GM21381 (cell line): ENCODE measurements around the gene TMEM9B.
"Not testable (repeated sequence)": the region's sequence is repeated elsewhere in the genome, so short reads cannot be mapped to it uniquely, and the experiment has no call there.

Experiments used
- ATAC-seq: cut with Tn5 transposase; IDR thresholded peaks from one replicate; pipeline ENCODE4 v1.9.1; 2021; ENCODE audit warnings: mild to moderate bottlenecking, moderate library complexity; ENCODE audit not compliant: unreplicated experiment

Gene TMEM9B

DNA sequence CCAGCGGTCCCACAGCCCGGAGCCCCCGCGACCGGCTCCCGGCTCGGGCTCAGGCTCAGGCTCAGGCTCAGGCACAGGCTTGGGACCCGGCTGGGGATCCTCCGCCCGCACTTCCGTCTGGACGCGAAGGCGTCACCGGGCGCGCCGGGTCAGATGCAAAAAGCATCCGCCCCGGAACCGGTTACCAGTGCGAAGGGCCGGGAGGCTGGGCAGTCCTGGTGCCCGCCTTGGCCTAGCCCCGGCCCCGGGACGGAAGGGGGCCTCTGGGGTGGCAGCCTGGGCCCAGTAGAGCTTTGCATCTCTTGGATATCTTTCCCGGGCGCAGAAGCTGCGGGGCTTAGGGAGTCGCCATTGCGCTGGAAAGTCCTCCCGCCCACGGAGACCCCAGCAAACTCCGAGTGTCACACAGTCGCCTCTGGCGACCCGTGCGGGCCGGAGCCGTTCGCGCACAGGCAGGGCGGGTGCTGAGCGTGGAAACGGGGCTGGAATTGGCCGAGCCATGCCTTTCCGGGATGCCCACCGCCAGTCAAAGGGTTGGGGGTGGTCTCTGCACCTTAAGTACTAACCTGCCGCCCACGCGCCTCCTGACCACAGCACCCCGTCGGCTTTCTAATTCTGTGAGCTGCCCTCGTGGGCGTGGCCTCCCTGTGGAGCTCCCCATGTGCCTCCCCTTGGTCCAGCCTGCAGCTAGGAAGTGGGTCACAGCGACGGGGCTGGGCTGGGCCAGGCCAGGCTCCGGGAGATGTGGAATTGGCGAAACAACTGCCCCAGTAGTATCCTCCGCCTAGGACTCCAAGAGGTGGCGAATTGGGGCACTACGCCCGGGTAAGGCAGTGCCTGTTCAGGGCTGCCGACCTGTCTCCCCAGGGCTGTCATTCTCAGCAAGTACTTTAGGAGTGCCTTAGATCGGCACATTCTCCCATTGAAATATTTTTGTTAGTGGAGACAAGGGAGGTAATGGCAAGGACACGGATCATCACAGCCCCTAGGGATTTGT, at the start of gene TMEM9B:
TMEM9B (minus strand) TSS at position 119 of the 997 bp plus-strand sequence. CDS start 129 bp downstream, outside the sequence.
- peak; percentile 81 for ATAC-seq

DNA sequence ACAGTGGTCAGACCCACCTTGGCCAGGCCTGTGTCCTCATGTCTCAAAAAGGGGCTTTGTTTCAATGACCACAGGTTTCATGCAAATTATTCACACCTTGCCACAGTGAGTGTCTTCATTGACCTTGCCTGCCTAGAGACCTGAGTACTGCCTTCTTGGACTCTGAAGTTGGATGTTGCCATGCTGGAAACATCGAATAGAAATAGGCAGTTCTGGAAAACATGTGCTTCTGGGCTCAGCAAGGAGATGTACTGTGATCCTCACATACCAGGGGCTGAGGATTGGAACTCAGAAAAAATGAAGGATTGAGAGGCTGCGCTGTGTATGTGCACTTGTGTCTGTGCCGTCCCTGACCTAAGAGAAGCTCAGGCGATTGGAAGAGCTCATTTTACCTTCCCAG, 49.1 kb upstream of the TMEM9B start:
- no peak for ATAC-seq

DNA sequence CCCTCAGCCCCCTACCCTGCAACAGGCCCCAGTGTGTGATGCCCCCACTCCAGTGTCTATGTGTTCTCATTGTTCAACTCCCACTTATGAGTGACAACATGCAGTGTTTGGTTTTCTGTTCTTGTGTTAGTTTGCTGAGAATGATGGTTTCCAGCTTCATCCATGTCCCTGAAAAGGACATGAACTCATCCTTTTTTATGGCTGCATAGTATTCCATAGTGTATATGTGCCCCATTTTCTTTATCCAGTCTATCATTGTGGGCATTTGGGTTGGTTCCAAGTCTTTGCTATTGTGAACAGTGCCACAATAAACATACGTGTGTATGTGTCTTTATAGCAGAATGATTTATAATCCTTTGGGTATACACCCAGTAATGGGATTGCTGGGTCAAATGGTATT, 45.3 kb upstream of the TMEM9B start:
- not testable (repeated sequence) for ATAC-seq

- no peak for ATAC-seq
These were observed 44.4 kb upstream of the TMEM9B start for GRCh38 chr11:9008661-9009060.

DNA sequence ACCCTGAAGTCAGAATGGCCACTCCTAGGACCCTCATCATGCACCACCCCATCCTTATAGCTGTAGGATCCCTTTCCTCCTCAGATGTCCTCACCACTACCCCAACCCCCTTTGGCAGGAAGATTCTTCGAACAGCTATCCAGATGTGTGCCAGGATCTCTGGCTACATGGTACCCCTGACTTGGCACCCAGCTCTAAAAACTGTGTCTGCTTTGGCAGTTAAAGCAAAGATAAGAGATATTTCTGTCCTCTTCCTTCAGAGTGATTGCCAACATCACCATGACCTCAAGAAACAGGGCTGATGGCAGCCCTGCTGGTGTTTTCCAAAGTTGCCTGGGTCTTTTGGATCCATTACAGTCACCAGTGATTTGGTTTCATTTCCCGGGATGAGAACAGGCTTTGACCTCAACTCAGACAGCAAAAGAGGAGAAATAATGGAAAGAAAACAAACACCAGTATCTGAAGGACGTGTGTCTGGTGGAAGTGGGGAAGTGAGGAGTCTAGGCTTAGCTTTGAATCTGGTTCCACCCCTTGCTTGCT, 43.8 kb upstream of the TMEM9B start:
- no peak for ATAC-seq

- no peak for ATAC-seq
These were observed 40.8 kb upstream of the TMEM9B start for GRCh38 chr11:9005087-9005486.

GRCh38 chr11:9004183-9004926, 40.1 kb upstream of the TMEM9B start:
- ATAC-seq: no peak

- no peak for ATAC-seq
These were observed 39.4 kb upstream of the TMEM9B start, which contains the start of gene NRIP3 for GRCh38 chr11:9003573-9004182. TSS of gene NRIP3 (minus strand) at chr11:9004001. CDS start at chr11:9003935, 66 bp downstream.

DNA sequence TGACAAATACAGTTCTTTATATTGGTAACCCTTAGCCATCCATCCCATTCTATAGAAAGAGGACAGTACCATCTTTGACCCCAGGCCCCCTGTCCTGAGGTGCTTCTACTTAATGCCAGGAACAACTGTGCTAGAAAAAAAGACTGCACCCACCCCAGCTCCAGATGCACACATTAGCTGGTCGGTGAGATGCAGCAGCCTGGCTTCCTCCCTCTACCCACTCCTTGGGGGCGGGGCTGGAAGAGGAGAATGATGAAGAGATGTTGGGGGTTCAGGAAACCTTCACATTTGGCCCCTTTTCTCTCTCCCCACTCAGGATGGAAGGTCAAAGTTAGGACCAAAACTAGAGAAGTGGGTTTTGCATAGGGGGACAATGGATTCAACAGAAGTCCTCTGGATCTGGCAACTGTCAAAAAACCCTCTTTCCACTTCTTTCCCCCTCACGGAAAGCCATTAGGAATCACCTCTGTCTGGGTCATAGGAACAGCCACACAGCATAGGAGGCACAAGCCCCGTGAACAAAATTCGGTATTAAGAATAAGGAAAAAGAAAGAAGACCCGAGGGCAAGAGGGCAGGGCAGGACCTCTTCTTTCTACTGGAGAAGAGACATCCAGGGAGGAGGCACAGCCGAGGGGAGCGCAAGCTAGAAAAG, 38.8 kb upstream of the TMEM9B start:
- ATAC-seq: no peak

GRCh38 chr11:9001736-9002135, 37.5 kb upstream of the TMEM9B start:
- ATAC-seq: no peak

DNA sequence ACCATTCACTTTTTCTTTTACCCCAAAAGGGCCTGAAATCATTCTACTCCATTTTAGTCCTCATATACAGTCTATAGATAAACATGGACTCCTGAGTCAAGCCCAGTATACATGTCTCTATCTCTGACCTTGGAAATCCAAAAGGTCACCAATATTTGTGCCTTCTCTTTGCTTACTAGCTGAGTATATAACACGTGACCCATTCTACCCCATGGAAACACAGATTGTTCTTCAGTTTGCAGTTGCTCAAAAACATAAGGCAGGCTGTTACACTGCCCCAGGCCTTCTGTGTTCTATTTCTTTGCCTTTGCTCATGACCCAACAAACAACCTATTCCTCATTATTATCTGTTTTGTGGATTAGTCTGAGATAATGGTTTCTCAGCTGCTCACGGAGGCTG, 33.8 kb upstream of the TMEM9B start:
- no peak for ATAC-seq

- no peak for ATAC-seq
These were observed 33.2 kb upstream of the TMEM9B start for GRCh38 chr11:8997451-8997850.

DNA sequence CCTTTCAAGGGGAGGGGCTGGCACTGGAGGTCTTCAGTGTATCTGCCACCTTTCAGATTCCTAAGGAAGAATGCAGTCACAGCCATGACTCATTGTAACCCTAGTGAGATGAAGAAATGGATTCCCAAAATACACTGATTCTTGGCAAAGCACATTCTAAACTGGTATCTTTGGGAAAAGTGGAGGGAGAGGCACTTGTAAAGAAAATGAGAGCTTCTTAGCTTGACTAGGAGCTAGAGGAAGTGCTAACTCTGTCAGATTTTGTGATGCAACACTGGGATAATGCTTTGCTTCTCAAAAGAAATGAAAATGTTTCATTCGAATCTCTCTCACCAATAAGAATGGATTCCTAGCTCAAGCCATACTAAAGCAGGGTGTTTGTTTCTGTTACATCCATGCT, 25.2 kb upstream of the TMEM9B start:
- ATAC-seq: no peak

DNA sequence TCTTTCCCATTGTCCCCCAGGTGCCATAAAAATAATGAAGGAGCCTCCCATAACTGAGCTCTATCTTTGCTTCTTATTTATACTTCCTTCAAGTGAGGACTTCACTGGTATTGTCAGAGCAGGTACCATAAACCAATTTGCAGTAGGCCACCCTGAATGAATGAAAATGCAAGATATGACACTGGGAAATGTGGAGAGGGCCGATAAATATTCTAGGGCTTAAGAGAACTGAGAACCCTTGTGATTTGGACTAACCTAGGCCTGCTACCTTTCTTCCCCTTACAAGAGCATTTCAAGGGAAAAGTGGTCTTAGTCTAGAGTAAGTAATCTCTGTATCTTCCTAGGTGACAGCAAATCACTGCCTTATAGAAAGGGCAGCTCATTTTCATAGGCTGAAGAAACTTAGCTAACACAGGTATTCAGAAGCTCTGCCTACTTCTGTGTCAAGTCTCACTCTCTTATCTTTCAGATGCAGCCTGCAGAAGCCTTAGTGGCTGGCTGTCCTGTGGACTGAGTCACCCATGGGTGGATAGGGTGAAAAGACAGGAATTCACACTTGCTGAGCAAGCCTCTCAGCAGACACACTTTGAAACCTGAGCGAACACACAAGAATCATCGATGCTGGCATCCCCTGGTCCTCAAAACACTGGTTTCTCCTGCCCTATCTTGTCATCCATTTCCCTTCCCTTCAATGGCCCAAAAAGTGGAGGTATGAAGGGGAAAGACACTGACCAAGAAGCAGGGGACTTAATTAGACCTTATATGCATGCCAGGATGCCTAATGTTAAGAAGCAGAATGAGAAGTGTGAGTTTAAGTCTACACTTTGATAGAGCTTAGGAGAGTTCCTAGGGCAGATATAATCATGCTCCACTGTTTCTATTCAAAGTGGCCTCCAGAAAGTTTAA, 24.3 kb upstream of the TMEM9B start:
- ATAC-seq: no peak

- ATAC-seq: no peak
These were observed 23.2 kb upstream of the TMEM9B start for GRCh38 chr11:8987446-8987845.

- ATAC-seq: not testable (repeated sequence)
These were observed 22.5 kb upstream of the TMEM9B start for GRCh38 chr11:8986772-8987171.

DNA sequence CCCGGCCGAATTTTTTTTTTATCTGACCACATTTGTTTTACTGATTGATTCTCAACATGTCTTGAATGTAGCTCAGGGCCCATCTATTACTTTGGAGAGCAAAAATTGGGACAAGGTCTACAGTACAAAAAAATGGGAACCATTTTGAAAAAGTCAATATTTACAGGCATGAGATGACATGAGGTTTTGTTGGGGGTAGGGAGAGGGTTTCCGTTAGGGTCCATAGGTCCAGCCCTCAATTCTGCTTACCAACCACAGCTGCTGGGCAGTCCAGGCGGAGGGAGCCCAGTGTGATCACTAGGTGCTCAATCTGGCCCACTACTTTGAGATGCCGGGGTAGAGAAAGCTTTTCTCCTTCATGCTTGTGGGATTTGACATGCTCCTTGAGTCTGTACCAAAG, 21.2 kb upstream of the TMEM9B start:
- ATAC-seq: no peak

GRCh38 chr11:8983552-8983951, 19.3 kb upstream of the TMEM9B start:
- ATAC-seq: no peak

DNA sequence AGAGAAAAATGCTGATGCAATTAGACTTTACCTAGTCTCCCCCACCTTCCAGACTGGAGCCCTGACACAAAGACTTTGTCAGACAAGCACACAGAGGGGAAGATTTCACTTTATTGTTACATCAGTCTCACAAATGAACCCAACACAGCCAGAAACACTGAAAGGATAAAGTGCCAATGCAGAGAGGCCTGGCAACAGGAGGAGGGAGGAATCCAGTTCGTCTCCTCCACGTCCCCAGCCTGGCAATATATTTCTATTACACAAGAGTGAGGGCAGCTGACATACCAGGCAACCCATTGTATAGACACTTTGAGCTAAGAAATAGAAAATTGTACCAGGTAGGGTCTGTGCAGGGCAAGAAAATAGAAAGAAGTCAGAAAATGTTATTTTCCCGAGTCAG, 16.2 kb upstream of the TMEM9B start:
- no peak for ATAC-seq
